ENCODE measurements around the gene ZBTB34. TPM values are rescaled to one million over a fixed set of nuclear protein-coding genes. Genes with fewer than 3 reads are reported as not detected.
"Not testable (repeated sequence)": the region's sequence is repeated elsewhere in the genome, so short reads cannot be mapped to it uniquely, and the experiment has no call there.

ZBTB34 gene
- total RNA-seq, 6 experiments from 2014 or later: 2.0 to 3.4 (median 2.3) TPM

GRCh38 chr9:126819482-126819881 is 41.0 kb upstream of the ZBTB34 start:
- peaks cover 0 to 24% (median 5%) of the 10 kb centered on the region in 4 donors for H3K4me1 ChIP-seq
- H3K36me3 ChIP-seq: peaks cover 0 to 5% (median 0%) of the 10 kb centered on the region in 4 donors
- TF ChIP-seq CTCF (IDR thresholded peaks at IDR 0.05) (no peak), POLR2A (IDR thresholded peaks at IDR 0.05) (no peak)
- H3K9me3 ChIP-seq: peaks cover 0 to 10% (median 2%) of the 10 kb centered on the region in 4 donors
- no peak overlapping the region for H3K4me3 ChIP-seq
- intact Hi-C loops (cut with DNase I): no loop called here
- ATAC-seq: no peak
- 64% methylated on average over 1 of the region's 1 CpG for WGBS (ENCODE audit: insufficient coverage, low coverage, low lambda C conversion rate, missing lambda C conversion rate)
- H3K27ac ChIP-seq: no peak overlapping the region
- DNase-seq: no peak
- H3K27me3 ChIP-seq: no peaks in the 10 kb centered on the region

- peak; percentile 62 to 84 (median 68) for ATAC-seq
Measured at GRCh38 chr9:126822278-126822677, 38.2 kb upstream of the ZBTB34 start.

GRCh38 chr9:126822873-126823272 is 37.6 kb upstream of the ZBTB34 start:
- TF ChIP-seq POLR2A (IDR thresholded peaks at IDR 0.05) (no peak), CTCF (IDR thresholded peaks at IDR 0.05) (no peak)
- peaks cover 0 to 10% (median 0%) of the 10 kb centered on the region in 4 donors for H3K9me3 ChIP-seq
- H3K4me3 ChIP-seq: no peak overlapping the region
- H3K4me1 ChIP-seq: peaks cover 0 to 25% (median 5%) of the 10 kb centered on the region in 4 donors
- DNase-seq (no peak), ATAC-seq (no peak)
- WGBS (ENCODE audit: insufficient coverage, low coverage, low lambda C conversion rate, missing lambda C conversion rate): 100% methylated on average over 1 of the region's 1 CpG
- intact Hi-C loops (cut with DNase I): no loop called here
- peaks cover 0 to 4% (median 0%) of the 10 kb centered on the region in 4 donors for H3K36me3 ChIP-seq
- no peak overlapping the region for H3K27ac ChIP-seq
- H3K27me3 ChIP-seq: no peaks in the 10 kb centered on the region

More at GRCh38 chr9:126822278-126822677, 38.2 kb upstream of the ZBTB34 start:
- Histone ChIP-seq H3K36me3 (peaks cover 0 to 4% (median 0%) of the 10 kb centered on the region in 4 donors), H3K27me3 (no peaks in the 10 kb centered on the region), H3K4me1 (peaks cover 0 to 25% (median 5%) of the 10 kb centered on the region in 4 donors), H3K9me3 (peaks cover 0 to 10% (median 0%) of the 10 kb centered on the region in 4 donors), H3K27ac (no peak overlapping the region), H3K4me3 (no peak overlapping the region)
- DNase-seq: peak in 1 of 3 donors; percentile 40
- 37% methylated on average over 2 of the region's 2 CpGs for WGBS (ENCODE audit: insufficient coverage, low coverage, low lambda C conversion rate, missing lambda C conversion rate)
- intact Hi-C loops (cut with DNase I): no loop called here
- TF ChIP-seq CTCF (IDR thresholded peaks at IDR 0.05) (no peak), POLR2A (IDR thresholded peaks at IDR 0.05) (no peak)

GRCh38 chr9:126824052-126824451 is 36.4 kb upstream of the ZBTB34 start:
- 88% methylated on average over 6 of the region's 7 CpGs for WGBS (ENCODE audit: insufficient coverage, low coverage, low lambda C conversion rate, missing lambda C conversion rate)

DNA sequence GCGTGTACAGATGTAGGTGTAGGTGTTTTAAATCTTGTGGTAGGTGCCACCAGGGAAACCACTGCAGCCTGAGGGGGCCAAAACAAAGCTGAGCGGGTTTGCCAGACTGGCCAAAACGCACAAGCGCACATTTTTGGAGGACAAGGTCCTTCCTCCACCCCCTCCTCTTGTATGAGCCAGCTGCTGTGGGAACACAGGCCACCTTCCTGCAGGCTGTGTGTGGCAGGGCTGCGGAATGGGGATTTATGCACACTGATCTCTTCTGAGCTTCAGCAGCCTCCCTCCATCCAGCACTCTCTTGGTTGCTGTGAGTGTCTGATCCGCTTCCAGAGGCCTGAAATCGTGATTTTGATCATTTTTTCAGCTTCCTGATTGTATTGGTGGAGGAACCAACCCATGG is 33.2 kb upstream of the ZBTB34 start:
- TF ChIP-seq CTCF (IDR thresholded peaks at IDR 0.05) (no peak), POLR2A (IDR thresholded peaks at IDR 0.05) (no peak)
- no peak overlapping the region for H3K4me3 ChIP-seq
- no peak overlapping the region for H3K27ac ChIP-seq
- intact Hi-C loops (cut with DNase I): no loop called here
- ATAC-seq: peak in 1 of 4 donors; percentile 31
- H3K4me1 ChIP-seq: peaks cover 0 to 14% (median 2%) of the 10 kb centered on the region in 4 donors
- H3K27me3 ChIP-seq: no peaks in the 10 kb centered on the region
- H3K9me3 ChIP-seq: no peaks in the 10 kb centered on the region
- DNase-seq: no peak
- peaks cover 0 to under 1% (median 0%) of the 10 kb centered on the region in 4 donors for H3K36me3 ChIP-seq
- WGBS (ENCODE audit: insufficient coverage, low coverage, low lambda C conversion rate, missing lambda C conversion rate): 72% methylated on average over 7 of the region's 7 CpGs

More at GRCh38 chr9:126824052-126824451, 36.4 kb upstream of the ZBTB34 start:
- H3K27me3 ChIP-seq; H3K27ac ChIP-seq; intact Hi-C loops (cut with DNase I); H3K4me3 ChIP-seq; H3K9me3 ChIP-seq; H3K36me3 ChIP-seq; DNase-seq: not testable (repeated sequence)
- H3K4me1 ChIP-seq: peaks cover 0 to 25% (median 5%) of the 10 kb centered on the region in 4 donors
- ATAC-seq: peak in 3 of 4 donors; percentile 54 to 77 (median 55)
